Measurements from ENCODE around the gene PNMA8A. TPM values are rescaled to one million over a fixed set of nuclear protein-coding genes. Genes with fewer than 3 reads are reported as not detected.

Gene PNMA8A
- total and polyA plus RNA-seq, 2 of the 13 experiments (the other 11 are each of a cell fraction or from before 2014, with no cell fraction given): 0.13 to 0.51 TPM

DNA sequence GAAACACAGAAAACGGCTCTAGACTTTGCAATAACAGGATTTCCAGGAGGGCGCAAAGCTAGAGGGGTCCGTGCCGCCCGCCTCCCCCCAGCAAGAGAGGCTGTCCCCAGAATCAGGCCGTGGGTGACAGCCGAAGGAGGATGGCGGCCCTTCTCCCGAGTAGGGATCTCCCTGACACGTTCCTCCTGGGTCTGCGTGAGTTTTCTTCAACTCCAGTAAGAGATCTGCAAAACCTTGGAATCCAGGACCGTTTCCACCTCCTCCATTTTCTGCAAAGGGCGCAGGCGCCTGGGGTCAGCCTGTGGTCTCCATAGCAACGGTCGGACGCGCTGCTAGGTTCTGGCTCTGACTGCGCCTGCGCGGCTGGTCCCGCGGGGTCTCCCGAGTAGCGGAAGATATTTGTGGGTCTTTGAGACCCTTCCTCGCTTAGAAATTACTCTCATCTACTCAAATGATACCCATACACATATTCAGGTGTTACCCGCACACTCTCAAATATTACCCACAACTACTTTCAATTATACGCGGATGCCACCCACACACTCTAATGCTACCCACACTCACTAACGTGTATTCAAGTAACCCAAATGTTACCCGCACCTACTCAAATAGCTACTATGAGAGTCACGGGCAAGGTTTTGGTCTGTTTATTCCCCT lies 44.7 kb downstream of the PNMA8A start (continued):
- TF ChIP-seq, protein P1, sequence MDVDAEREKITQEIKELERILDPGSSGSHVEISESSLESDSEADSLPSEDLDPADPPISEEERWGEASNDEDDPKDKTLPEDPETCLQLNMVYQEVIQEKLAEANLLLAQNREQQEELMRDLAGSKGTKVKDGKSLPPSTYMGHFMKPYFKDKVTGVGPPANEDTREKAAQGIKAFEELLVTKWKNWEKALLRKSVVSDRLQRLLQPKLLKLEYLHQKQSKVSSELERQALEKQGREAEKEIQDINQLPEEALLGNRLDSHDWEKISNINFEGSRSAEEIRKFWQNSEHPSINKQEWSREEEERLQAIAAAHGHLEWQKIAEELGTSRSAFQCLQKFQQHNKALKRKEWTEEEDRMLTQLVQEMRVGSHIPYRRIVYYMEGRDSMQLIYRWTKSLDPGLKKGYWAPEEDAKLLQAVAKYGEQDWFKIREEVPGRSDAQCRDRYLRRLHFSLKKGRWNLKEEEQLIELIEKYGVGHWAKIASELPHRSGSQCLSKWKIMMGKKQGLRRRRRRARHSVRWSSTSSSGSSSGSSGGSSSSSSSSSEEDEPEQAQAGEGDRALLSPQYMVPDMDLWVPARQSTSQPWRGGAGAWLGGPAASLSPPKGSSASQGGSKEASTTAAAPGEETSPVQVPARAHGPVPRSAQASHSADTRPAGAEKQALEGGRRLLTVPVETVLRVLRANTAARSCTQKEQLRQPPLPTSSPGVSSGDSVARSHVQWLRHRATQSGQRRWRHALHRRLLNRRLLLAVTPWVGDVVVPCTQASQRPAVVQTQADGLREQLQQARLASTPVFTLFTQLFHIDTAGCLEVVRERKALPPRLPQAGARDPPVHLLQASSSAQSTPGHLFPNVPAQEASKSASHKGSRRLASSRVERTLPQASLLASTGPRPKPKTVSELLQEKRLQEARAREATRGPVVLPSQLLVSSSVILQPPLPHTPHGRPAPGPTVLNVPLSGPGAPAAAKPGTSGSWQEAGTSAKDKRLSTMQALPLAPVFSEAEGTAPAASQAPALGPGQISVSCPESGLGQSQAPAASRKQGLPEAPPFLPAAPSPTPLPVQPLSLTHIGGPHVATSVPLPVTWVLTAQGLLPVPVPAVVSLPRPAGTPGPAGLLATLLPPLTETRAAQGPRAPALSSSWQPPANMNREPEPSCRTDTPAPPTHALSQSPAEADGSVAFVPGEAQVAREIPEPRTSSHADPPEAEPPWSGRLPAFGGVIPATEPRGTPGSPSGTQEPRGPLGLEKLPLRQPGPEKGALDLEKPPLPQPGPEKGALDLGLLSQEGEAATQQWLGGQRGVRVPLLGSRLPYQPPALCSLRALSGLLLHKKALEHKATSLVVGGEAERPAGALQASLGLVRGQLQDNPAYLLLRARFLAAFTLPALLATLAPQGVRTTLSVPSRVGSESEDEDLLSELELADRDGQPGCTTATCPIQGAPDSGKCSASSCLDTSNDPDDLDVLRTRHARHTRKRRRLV (CRISPR knock-in tag; IDR thresholded peaks at IDR 0.05): no peak
- TF ChIP-seq MEIS1 (CRISPR knock-in tag; IDR thresholded peaks at IDR 0.05; ENCODE audit: borderline replicate concordance): no peak
- no peak for TF ChIP-seq TGIF2 (CRISPR knock-in tag; IDR thresholded peaks at IDR 0.05)
- TF ChIP-seq, protein P2, sequence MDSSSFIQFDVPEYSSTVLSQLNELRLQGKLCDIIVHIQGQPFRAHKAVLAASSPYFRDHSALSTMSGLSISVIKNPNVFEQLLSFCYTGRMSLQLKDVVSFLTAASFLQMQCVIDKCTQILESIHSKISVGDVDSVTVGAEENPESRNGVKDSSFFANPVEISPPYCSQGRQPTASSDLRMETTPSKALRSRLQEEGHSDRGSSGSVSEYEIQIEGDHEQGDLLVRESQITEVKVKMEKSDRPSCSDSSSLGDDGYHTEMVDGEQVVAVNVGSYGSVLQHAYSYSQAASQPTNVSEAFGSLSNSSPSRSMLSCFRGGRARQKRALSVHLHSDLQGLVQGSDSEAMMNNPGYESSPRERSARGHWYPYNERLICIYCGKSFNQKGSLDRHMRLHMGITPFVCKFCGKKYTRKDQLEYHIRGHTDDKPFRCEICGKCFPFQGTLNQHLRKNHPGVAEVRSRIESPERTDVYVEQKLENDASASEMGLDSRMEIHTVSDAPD (CRISPR knock-in tag; IDR thresholded peaks at IDR 0.05): no peak
- TF ChIP-seq PHF21A (CRISPR knock-in tag; IDR thresholded peaks at IDR 0.05): no peak
- TF ChIP-seq ZNF143 (CRISPR knock-in tag; IDR thresholded peaks at IDR 0.05): no peak
- TF ChIP-seq, protein P3, sequence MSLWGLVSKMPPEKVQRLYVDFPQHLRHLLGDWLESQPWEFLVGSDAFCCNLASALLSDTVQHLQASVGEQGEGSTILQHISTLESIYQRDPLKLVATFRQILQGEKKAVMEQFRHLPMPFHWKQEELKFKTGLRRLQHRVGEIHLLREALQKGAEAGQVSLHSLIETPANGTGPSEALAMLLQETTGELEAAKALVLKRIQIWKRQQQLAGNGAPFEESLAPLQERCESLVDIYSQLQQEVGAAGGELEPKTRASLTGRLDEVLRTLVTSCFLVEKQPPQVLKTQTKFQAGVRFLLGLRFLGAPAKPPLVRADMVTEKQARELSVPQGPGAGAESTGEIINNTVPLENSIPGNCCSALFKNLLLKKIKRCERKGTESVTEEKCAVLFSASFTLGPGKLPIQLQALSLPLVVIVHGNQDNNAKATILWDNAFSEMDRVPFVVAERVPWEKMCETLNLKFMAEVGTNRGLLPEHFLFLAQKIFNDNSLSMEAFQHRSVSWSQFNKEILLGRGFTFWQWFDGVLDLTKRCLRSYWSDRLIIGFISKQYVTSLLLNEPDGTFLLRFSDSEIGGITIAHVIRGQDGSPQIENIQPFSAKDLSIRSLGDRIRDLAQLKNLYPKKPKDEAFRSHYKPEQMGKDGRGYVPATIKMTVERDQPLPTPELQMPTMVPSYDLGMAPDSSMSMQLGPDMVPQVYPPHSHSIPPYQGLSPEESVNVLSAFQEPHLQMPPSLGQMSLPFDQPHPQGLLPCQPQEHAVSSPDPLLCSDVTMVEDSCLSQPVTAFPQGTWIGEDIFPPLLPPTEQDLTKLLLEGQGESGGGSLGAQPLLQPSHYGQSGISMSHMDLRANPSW (CRISPR knock-in tag; IDR thresholded peaks at IDR 0.05; ENCODE audit: borderline replicate concordance): no peak
- TF ChIP-seq IKZF1 (IDR thresholded peaks at IDR 0.05): no peak
- no peak for TF ChIP-seq SP140L (CRISPR knock-in tag; IDR thresholded peaks at IDR 0.05; ENCODE audit: borderline replicate concordance)
- TF ChIP-seq, protein P4, sequence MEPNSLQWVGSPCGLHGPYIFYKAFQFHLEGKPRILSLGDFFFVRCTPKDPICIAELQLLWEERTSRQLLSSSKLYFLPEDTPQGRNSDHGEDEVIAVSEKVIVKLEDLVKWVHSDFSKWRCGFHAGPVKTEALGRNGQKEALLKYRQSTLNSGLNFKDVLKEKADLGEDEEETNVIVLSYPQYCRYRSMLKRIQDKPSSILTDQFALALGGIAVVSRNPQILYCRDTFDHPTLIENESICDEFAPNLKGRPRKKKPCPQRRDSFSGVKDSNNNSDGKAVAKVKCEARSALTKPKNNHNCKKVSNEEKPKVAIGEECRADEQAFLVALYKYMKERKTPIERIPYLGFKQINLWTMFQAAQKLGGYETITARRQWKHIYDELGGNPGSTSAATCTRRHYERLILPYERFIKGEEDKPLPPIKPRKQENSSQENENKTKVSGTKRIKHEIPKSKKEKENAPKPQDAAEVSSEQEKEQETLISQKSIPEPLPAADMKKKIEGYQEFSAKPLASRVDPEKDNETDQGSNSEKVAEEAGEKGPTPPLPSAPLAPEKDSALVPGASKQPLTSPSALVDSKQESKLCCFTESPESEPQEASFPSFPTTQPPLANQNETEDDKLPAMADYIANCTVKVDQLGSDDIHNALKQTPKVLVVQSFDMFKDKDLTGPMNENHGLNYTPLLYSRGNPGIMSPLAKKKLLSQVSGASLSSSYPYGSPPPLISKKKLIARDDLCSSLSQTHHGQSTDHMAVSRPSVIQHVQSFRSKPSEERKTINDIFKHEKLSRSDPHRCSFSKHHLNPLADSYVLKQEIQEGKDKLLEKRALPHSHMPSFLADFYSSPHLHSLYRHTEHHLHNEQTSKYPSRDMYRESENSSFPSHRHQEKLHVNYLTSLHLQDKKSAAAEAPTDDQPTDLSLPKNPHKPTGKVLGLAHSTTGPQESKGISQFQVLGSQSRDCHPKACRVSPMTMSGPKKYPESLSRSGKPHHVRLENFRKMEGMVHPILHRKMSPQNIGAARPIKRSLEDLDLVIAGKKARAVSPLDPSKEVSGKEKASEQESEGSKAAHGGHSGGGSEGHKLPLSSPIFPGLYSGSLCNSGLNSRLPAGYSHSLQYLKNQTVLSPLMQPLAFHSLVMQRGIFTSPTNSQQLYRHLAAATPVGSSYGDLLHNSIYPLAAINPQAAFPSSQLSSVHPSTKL (CRISPR knock-in tag; IDR thresholded peaks at IDR 0.05): no peak
- TF ChIP-seq ZNF703 (CRISPR knock-in tag; IDR thresholded peaks at IDR 0.05; ENCODE audit: borderline replicate concordance): no peak
- TF ChIP-seq, protein P5, sequence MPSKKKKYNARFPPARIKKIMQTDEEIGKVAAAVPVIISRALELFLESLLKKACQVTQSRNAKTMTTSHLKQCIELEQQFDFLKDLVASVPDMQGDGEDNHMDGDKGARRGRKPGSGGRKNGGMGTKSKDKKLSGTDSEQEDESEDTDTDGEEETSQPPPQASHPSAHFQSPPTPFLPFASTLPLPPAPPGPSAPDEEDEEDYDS (CRISPR knock-in tag; IDR thresholded peaks at IDR 0.05): no peak
- TF ChIP-seq NFATC3 (CRISPR knock-in tag; IDR thresholded peaks at IDR 0.05): no peak
- TF ChIP-seq KLF11 (CRISPR knock-in tag; IDR thresholded peaks at IDR 0.05): no peak

All from HepG2 (cell line).